ENCODE results near the gene ZBTB7C.
A peak's percentile ranks its signal among the peaks of the same experiment; 100 is the strongest.

Gene ZBTB7C

DNA sequence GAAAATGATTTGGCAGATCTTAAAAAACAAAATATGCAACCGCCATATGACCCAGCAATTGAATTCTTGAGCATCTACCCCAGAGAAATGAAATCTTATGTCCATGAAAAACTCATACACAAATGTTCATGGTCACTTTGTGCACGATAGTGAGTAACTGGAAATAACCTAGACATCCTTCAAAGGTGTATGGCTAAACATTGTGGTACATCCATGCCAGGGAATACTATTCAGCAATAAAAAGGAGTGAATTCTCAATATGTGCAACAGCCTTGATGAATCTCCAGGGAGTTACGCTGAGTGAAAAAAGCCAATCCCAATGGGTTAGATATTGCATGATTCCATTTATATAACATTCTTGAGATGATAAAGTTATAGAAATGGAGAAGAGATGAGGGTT, 366.0 kb downstream of the ZBTB7C start:
- no peak overlapping the region for H3K4me3 ChIP-seq (ENCODE audit: low read depth in 1 of 5, low read length in 5 of 5)
- no peaks in the 10 kb centered on the region for H3K4me1 ChIP-seq (ENCODE audit: control insufficient read depth in 5 of 5, insufficient read depth in 5 of 5, low read length in 5 of 5)
- no peak overlapping the region for H3K9ac ChIP-seq (ENCODE audit: low read length in 5 of 5)
- no peaks in the 10 kb centered on the region for H3K27me3 ChIP-seq (ENCODE audit: control insufficient read depth in 5 of 5, insufficient read depth in 4 of 5, low read length in 5 of 5)
- peaks cover 0 to 3% (median 0%) of the 10 kb centered on the region in 5 donors for H3K36me3 ChIP-seq (ENCODE audit: control insufficient read depth in 5 of 5, insufficient read depth in 5 of 5, low read length in 5 of 5)
- peaks cover 0 to 10% (median 6%) of the 10 kb centered on the region in 5 donors for H3K9me3 ChIP-seq (ENCODE audit: control insufficient read depth in 5 of 5, low read length in 5 of 5)
- H3K27ac ChIP-seq (ENCODE audit: low read depth, low read length): no peak overlapping the region

DNA sequence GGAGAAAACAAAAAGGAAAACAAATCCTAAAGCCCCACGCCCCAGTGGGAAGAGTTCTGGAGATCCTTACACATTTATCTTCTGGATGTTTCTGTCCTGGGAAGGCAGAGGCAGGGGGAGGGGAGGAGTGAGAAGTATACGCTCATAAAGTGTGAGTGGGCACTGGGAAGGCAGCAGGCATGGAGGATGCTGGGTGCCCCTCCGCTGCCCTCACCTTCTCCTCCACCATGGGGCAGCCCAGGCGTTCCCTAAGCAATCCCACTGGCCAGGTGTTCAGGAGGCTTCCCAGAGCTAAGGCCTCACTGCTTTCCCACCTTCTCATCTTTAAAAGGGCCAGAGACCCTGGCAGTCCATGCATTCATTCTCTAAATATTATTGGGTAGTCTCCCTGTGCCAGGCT, 366.8 kb downstream of the ZBTB7C start:
- no peaks in the 10 kb centered on the region for H3K27me3 ChIP-seq (ENCODE audit: control insufficient read depth in 5 of 5, insufficient read depth in 4 of 5, low read length in 5 of 5)
- H3K9ac ChIP-seq (ENCODE audit: low read length in 5 of 5): no peak overlapping the region
- no peak overlapping the region for H3K4me3 ChIP-seq (ENCODE audit: low read depth in 1 of 5, low read length in 5 of 5)
- no peaks in the 10 kb centered on the region for H3K4me1 ChIP-seq (ENCODE audit: control insufficient read depth in 5 of 5, insufficient read depth in 5 of 5, low read length in 5 of 5)
- H3K27ac ChIP-seq (ENCODE audit: low read depth, low read length): no peak overlapping the region
- H3K36me3 ChIP-seq (ENCODE audit: control insufficient read depth in 5 of 5, insufficient read depth in 5 of 5, low read length in 5 of 5): peaks cover 0 to 3% (median 0%) of the 10 kb centered on the region in 5 donors
- peaks cover 0 to 10% (median 6%) of the 10 kb centered on the region in 5 donors for H3K9me3 ChIP-seq (ENCODE audit: control insufficient read depth in 5 of 5, low read length in 5 of 5)

DNA sequence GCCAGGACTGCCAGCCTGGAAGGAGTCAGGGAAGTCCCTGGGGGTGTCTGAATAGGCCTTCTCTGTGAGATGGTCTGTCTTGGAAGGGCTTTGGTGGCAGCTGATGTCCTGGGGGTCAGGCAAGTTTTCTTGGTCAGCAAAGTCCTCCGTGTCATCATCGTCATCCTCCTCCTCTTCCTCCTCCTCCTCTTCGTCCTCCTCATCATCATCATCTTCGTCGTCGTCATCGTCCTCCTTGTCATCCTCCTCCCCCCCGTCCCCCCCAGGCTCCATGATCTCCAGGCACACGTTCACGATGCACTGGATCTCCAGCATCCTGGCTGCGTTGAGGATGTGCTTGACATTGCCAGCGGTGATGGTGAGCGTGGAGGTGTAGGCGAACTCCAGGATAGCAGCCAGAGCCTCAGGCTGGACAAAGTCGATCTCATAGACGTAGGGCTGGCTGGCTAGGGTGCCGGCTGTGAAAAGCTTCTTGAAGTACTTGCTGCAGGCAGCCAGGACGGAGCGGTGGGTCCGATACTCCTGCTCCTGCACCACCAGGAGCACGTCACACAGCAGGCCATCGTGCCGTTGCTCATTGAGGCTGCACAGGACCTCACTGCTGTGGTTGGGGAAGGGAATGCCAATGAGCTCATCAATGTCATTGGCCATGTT, 368.6 kb downstream of the ZBTB7C start:
- Histone ChIP-seq H3K27ac (ENCODE audit: low read depth, low read length) (no peak overlapping the region), H3K4me3 (ENCODE audit: low read depth in 1 of 5, low read length in 5 of 5) (no peak overlapping the region), H3K36me3 (ENCODE audit: control insufficient read depth in 5 of 5, insufficient read depth in 5 of 5, low read length in 5 of 5) (peaks cover 0 to 3% (median 0%) of the 10 kb centered on the region in 5 donors), H3K9ac (ENCODE audit: low read length in 5 of 5) (no peak overlapping the region), H3K27me3 (ENCODE audit: control insufficient read depth in 5 of 5, insufficient read depth in 4 of 5, low read length in 5 of 5) (no peaks in the 10 kb centered on the region), H3K4me1 (ENCODE audit: control insufficient read depth in 5 of 5, insufficient read depth in 5 of 5, low read length in 5 of 5) (no peaks in the 10 kb centered on the region), H3K9me3 (ENCODE audit: control insufficient read depth in 5 of 5, low read length in 5 of 5) (peaks cover 0 to 4% (median 3%) of the 10 kb centered on the region in 5 donors)

DNA sequence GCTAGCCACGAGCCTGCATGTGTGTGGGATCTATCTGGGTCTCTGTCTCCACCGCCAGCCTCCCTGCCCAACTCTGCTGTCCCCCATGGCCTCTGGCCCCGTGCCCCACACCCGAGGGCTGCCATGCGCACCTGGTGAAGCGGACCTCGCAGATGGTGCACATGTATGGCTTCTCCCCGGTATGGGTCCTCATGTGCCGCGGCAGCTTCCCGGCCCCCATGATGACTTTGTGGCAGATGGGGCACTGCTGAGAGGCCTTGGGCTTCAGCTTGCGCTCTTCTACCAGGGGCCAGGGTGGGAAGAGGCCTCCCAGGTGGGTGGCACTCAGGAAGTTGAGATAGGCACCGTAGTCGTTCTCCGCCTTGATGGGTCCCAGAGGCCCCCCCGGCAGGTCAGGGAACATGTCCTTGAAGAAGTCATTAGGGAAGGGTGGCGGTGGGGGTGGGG, 369.4 kb downstream of the ZBTB7C start:
- H3K27ac ChIP-seq (ENCODE audit: low read depth, low read length): no peak overlapping the region
- no peaks in the 10 kb centered on the region for H3K4me1 ChIP-seq (ENCODE audit: control insufficient read depth in 5 of 5, insufficient read depth in 5 of 5, low read length in 5 of 5)
- no peak overlapping the region for H3K9ac ChIP-seq (ENCODE audit: low read length in 5 of 5)
- H3K27me3 ChIP-seq (ENCODE audit: control insufficient read depth in 5 of 5, insufficient read depth in 4 of 5, low read length in 5 of 5): no peaks in the 10 kb centered on the region
- H3K9me3 ChIP-seq (ENCODE audit: control insufficient read depth in 5 of 5, low read length in 5 of 5): no peaks in the 10 kb centered on the region
- H3K36me3 ChIP-seq (ENCODE audit: control insufficient read depth in 5 of 5, insufficient read depth in 5 of 5, low read length in 5 of 5): peaks cover 0 to 3% (median 0%) of the 10 kb centered on the region in 5 donors
- no peak overlapping the region for H3K4me3 ChIP-seq (ENCODE audit: low read depth in 1 of 5, low read length in 5 of 5)

DNA sequence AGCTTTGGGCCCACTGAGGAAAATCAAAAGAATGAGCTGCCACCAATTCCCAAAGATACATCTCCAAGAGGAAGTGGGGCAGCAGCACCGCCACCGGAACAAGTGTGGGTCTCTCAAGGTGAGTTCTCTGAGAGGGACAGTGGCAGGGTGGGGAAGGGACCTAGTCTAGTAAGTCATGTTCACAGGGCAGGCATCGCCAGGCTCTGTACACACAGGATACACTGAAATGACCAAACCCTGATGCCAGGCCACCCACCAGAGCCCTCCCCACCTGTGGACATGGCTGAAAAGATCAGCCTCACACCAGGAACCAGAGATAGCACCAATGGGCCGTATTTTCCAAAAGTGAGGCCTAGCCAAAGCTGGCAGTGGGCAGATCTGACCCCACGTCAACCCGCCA, 370.5 kb downstream of the ZBTB7C start:
- Histone ChIP-seq H3K9ac (ENCODE audit: low read length in 5 of 5) (no peak overlapping the region), H3K36me3 (ENCODE audit: control insufficient read depth in 5 of 5, insufficient read depth in 5 of 5, low read length in 5 of 5) (peaks cover 0 to 3% (median 0%) of the 10 kb centered on the region in 5 donors), H3K4me1 (ENCODE audit: control insufficient read depth in 5 of 5, insufficient read depth in 5 of 5, low read length in 5 of 5) (peaks cover 0 to 7% (median 0%) of the 10 kb centered on the region in 5 donors), H3K27me3 (ENCODE audit: control insufficient read depth in 5 of 5, insufficient read depth in 4 of 5, low read length in 5 of 5) (no peaks in the 10 kb centered on the region), H3K4me3 (ENCODE audit: low read depth in 1 of 5, low read length in 5 of 5) (no peak overlapping the region), H3K27ac (ENCODE audit: low read depth, low read length) (no peak overlapping the region), H3K9me3 (ENCODE audit: control insufficient read depth in 5 of 5, low read length in 5 of 5) (no peaks in the 10 kb centered on the region)

DNA sequence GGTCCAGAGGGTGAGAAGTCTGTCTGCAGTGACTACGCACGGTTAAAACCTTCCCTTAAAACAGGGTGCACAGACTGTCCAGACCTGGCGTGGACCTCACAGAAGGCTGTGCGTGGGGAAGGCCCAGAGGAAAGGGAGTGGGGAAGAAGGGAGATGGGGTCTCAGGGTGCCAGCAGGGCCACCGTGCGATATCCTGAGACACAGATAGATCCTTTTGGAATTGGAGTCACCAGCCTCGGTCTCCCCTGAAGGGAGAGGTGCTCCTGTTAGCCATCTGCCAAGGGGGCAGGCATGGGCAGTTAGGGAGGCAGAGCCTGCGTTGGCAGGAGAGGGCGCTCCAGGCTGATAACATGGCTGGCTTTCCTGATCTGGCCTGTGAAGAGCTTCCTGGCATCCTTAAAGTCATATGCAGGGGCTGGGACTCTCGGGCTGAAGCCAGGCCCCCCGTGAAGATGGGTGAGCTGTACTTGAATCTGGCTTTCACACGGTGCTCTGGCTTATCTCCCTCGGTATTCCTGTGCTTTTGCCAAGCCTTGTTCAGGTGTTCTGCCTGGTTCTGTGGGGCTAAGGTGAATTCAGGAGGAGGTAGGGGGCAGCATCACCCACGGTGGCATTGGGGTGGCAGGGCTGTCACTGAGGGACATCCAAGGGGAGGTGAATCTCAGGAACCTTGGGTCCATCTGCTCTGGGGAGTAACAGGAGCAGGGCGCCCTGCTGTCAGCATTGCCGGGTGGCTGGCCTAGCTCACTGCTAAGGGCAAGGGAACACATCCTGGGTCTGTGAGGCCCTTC, 371.5 kb downstream of the ZBTB7C start:
- Histone ChIP-seq H3K4me3 (ENCODE audit: low read depth in 1 of 5, low read length in 5 of 5) (no peak overlapping the region), H3K27ac (ENCODE audit: low read depth, low read length) (no peak overlapping the region), H3K36me3 (ENCODE audit: control insufficient read depth in 5 of 5, insufficient read depth in 5 of 5, low read length in 5 of 5) (peaks cover 0 to 3% (median 0%) of the 10 kb centered on the region in 5 donors), H3K4me1 (ENCODE audit: control insufficient read depth in 5 of 5, insufficient read depth in 5 of 5, low read length in 5 of 5) (peaks cover 0 to 7% (median 0%) of the 10 kb centered on the region in 5 donors), H3K27me3 (ENCODE audit: control insufficient read depth in 5 of 5, insufficient read depth in 4 of 5, low read length in 5 of 5) (no peaks in the 10 kb centered on the region), H3K9me3 (ENCODE audit: control insufficient read depth in 5 of 5, low read length in 5 of 5) (no peaks in the 10 kb centered on the region), H3K9ac (ENCODE audit: low read length in 5 of 5) (no peak overlapping the region)

DNA sequence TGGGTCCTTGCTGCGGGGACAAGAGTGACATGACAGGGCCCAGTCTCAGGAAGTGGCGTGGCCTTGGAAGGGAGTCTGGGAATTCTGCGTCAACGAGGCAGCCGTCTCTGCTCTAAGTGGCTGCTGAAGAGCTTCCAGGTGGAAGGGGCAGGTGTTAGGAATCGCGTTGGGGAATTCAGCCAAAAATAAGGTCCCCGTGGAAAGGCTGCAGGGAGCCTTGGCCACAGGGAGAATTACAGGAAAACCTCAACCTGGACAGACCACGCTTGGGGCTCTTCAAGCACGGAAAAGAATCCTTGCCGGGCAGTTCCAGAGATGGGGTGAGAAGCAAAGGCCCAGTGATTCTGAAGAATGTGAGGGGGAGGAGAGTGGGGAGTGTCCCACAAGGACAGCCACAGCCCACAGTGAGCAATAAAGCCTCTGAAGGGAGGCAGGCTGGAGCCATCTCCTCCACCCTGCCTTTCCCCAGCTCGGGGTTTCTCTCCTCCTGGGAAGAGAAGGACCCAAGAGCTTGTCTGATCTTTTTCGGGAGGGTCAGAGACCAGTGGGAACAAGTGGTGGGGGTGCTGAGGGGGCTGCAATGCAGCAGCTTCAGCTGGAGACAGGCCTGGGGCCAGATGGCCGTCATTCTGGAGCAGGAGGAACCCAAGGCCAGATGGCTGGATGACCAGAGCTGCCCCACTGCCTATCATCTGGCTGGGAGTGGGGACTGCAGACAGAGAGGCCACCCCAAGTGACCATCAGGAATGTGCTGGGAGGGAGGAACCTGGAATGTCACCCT, 372.4 kb downstream of the ZBTB7C start:
- H3K9me3 ChIP-seq (ENCODE audit: control insufficient read depth in 5 of 5, low read length in 5 of 5): no peaks in the 10 kb centered on the region
- no peaks in the 10 kb centered on the region for H3K27me3 ChIP-seq (ENCODE audit: control insufficient read depth in 5 of 5, insufficient read depth in 4 of 5, low read length in 5 of 5)
- peaks cover 0 to 7% (median 0%) of the 10 kb centered on the region in 5 donors for H3K4me1 ChIP-seq (ENCODE audit: control insufficient read depth in 5 of 5, insufficient read depth in 5 of 5, low read length in 5 of 5)
- peaks cover 0 to 3% (median 0%) of the 10 kb centered on the region in 5 donors for H3K36me3 ChIP-seq (ENCODE audit: control insufficient read depth in 5 of 5, insufficient read depth in 5 of 5, low read length in 5 of 5)
- H3K9ac ChIP-seq (ENCODE audit: low read length in 5 of 5): no peak overlapping the region
- H3K27ac ChIP-seq (ENCODE audit: low read depth, low read length): no peak overlapping the region
- no peak overlapping the region for H3K4me3 ChIP-seq (ENCODE audit: low read depth in 1 of 5, low read length in 5 of 5)

DNA sequence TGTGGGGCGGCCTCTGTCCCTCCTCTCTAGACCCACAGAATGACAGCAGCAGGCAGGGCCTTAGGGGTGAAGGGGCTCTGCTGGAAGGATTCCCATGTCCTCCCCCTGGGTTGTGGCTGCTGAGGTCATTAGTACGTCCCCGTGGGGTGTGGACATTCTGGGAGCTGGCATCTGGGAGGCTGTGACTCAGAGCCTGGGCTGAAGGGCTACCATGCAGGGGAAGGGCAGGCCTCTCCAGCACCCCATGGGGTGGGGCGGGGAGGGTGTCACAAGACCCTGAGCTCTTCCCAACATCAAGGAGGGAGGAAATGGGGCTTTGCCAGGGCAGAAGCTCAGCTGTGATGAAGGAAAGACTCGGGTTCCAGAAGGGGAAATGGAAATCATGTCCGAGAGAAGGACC, 373.0 kb downstream of the ZBTB7C start:
- H3K27ac ChIP-seq (ENCODE audit: low read depth, low read length): no peak overlapping the region

DNA sequence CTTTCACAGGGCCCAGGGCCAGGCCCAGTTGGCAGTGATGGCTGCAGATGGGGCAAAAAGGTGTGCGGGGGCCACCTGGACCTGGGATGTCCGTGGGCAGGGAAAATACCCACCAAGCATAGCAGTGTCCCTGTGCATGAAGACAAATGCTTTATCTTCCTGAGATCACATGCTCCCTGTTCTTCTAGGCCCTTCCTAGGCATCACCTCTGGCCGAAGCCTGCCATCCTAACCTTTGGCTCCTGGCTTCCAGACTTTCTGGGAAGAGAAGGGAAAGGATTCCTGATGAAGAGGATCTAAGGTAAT, 373.7 kb downstream of the ZBTB7C start:
- Histone ChIP-seq H3K9me3 (ENCODE audit: control insufficient read depth in 5 of 5, low read length in 5 of 5) (no peaks in the 10 kb centered on the region), H3K4me1 (ENCODE audit: control insufficient read depth in 5 of 5, insufficient read depth in 5 of 5, low read length in 5 of 5) (peaks cover 0 to 7% (median 1%) of the 10 kb centered on the region in 5 donors), H3K27ac (ENCODE audit: low read depth, low read length) (no peak overlapping the region), H3K9ac (ENCODE audit: low read length in 5 of 5) (peak overlapping the region in 1 of 5 donors; percentile 30), H3K4me3 (ENCODE audit: low read depth in 1 of 5, low read length in 5 of 5) (no peak overlapping the region), H3K27me3 (ENCODE audit: control insufficient read depth in 5 of 5, insufficient read depth in 4 of 5, low read length in 5 of 5) (no peaks in the 10 kb centered on the region), H3K36me3 (ENCODE audit: control insufficient read depth in 5 of 5, insufficient read depth in 5 of 5, low read length in 5 of 5) (peaks cover 0 to 3% (median 0%) of the 10 kb centered on the region in 5 donors)

More for the DNA sequence above, 373.0 kb downstream of the ZBTB7C start:
- no peak overlapping the region for H3K4me3 ChIP-seq (ENCODE audit: low read depth in 1 of 5, low read length in 5 of 5)
- H3K4me1 ChIP-seq (ENCODE audit: control insufficient read depth in 5 of 5, insufficient read depth in 5 of 5, low read length in 5 of 5): peaks cover 0 to 7% (median 1%) of the 10 kb centered on the region in 5 donors
- peaks cover 0 to 3% (median 0%) of the 10 kb centered on the region in 5 donors for H3K36me3 ChIP-seq (ENCODE audit: control insufficient read depth in 5 of 5, insufficient read depth in 5 of 5, low read length in 5 of 5)
- no peaks in the 10 kb centered on the region for H3K27me3 ChIP-seq (ENCODE audit: control insufficient read depth in 5 of 5, insufficient read depth in 4 of 5, low read length in 5 of 5)
- H3K9me3 ChIP-seq (ENCODE audit: control insufficient read depth in 5 of 5, low read length in 5 of 5): no peaks in the 10 kb centered on the region
- H3K9ac ChIP-seq (ENCODE audit: low read length in 5 of 5): no peak overlapping the region
